ENCODE measurements around the gene AFF3.

AFF3 gene

GRCh38 chr2:99998651-99999320 lies 143.6 kb downstream of the AFF3 start:
- peaks cover 8% of the 10 kb centered on the region; the same call in 1 of the 2 replicates for H3K79me2 ChIP-seq (ENCODE audit: low read length)
- H4K20me1 ChIP-seq (ENCODE audit: insufficient read depth, low read length), result peaks cover 11% of the 10 kb centered on the region; the same call in 1 of the 2 replicates
- H3K4me3 ChIP-seq (ENCODE audit: low read length), result no peak overlapping the region
- H3K4me1 ChIP-seq (ENCODE audit: low read length), result peaks cover 11% of the 10 kb centered on the region; the same call in 1 of the 2 replicates
- H3K4me2 ChIP-seq (ENCODE audit: low read length), result no peak overlapping the region
- no peak overlapping the region for H2AFZ ChIP-seq (ENCODE audit: low read depth, low read length)
- no peak overlapping the region for H3K9ac ChIP-seq (ENCODE audit: low read length)
- H3K27me3 ChIP-seq (ENCODE audit: low read depth, low read length), result no peaks in the 10 kb centered on the region
- no peak overlapping the region for H3K27ac ChIP-seq (ENCODE audit: low read length)
- no peaks in the 10 kb centered on the region for H3K9me3 ChIP-seq (ENCODE audit: insufficient read depth, low read length)
- H3K36me3 ChIP-seq (replicated peaks; ENCODE audit: low read depth, low read length), result peaks cover 22% of the 10 kb centered on the region
- TF ChIP-seq EZH2phosphoT487 (IDR thresholded peaks at IDR 0.05; ENCODE audit: low read depth), result no peak
- no peak for TF ChIP-seq CTCF (IDR thresholded peaks at IDR 0.05; ENCODE audit: low read depth, low read length)

GRCh38 chr2:99989905-99990304 lies 152.5 kb downstream of the AFF3 start:
- no peak overlapping the region for H3K9ac ChIP-seq (ENCODE audit: low read length)
- H4K20me1 ChIP-seq (ENCODE audit: insufficient read depth, low read length), result 0 out of 2 replicates have a peak, but pooled peaks cover 3% of the 10 kb centered on the region
- H3K4me1 ChIP-seq (ENCODE audit: low read length), result no peaks in the 10 kb centered on the region
- TF ChIP-seq CTCF (IDR thresholded peaks at IDR 0.05; ENCODE audit: low read depth, low read length) (no peak), EZH2phosphoT487 (IDR thresholded peaks at IDR 0.05; ENCODE audit: low read depth) (no peak)
- H2AFZ ChIP-seq (ENCODE audit: low read depth, low read length), result no peak overlapping the region
- H3K27ac ChIP-seq (ENCODE audit: low read length), result no peak overlapping the region
- H3K27me3 ChIP-seq (ENCODE audit: low read depth, low read length), result no peaks in the 10 kb centered on the region
- H3K4me2 ChIP-seq (ENCODE audit: low read length), result no peak overlapping the region
- 0 out of 2 replicates have a peak, but pooled peaks cover 4% of the 10 kb centered on the region for H3K79me2 ChIP-seq (ENCODE audit: low read length)
- H3K36me3 ChIP-seq (replicated peaks; ENCODE audit: low read depth, low read length), result peaks cover 13% of the 10 kb centered on the region
- no peaks in the 10 kb centered on the region for H3K9me3 ChIP-seq (ENCODE audit: insufficient read depth, low read length)
- no peak overlapping the region for H3K4me3 ChIP-seq (ENCODE audit: low read length)

- Histone ChIP-seq H4K20me1 (ENCODE audit: insufficient read depth, low read length) (0 out of 2 replicates have a peak, but pooled peaks cover 3% of the 10 kb centered on the region), H2AFZ (ENCODE audit: low read depth, low read length) (no peak overlapping the region), H3K4me2 (ENCODE audit: low read length) (no peak overlapping the region), H3K9ac (ENCODE audit: low read length) (no peak overlapping the region), H3K79me2 (ENCODE audit: low read length) (0 out of 2 replicates have a peak, but pooled peaks cover 4% of the 10 kb centered on the region), H3K4me3 (ENCODE audit: low read length) (no peak overlapping the region), H3K9me3 (ENCODE audit: insufficient read depth, low read length) (no peaks in the 10 kb centered on the region), H3K27ac (ENCODE audit: low read length) (no peak overlapping the region), H3K27me3 (ENCODE audit: low read depth, low read length) (no peaks in the 10 kb centered on the region), H3K4me1 (ENCODE audit: low read length) (no peaks in the 10 kb centered on the region), H3K36me3 (replicated peaks; ENCODE audit: low read depth, low read length) (peaks cover 13% of the 10 kb centered on the region)
- no peak for TF ChIP-seq CTCF (IDR thresholded peaks at IDR 0.05; ENCODE audit: low read depth, low read length)
- TF ChIP-seq EZH2phosphoT487 (IDR thresholded peaks at IDR 0.05; ENCODE audit: low read depth), result no peak
Measured at GRCh38 chr2:99988599-99988998, 153.8 kb downstream of the AFF3 start.

GRCh38 chr2:99987160-99987559 lies 155.2 kb downstream of the AFF3 start:
- Histone ChIP-seq H3K27me3 (ENCODE audit: low read depth, low read length) (no peaks in the 10 kb centered on the region), H3K4me2 (ENCODE audit: low read length) (no peak overlapping the region), H3K36me3 (replicated peaks; ENCODE audit: low read depth, low read length) (peaks cover 15% of the 10 kb centered on the region), H3K9ac (ENCODE audit: low read length) (no peak overlapping the region), H3K4me1 (ENCODE audit: low read length) (no peaks in the 10 kb centered on the region), H3K79me2 (ENCODE audit: low read length) (no peaks in the 10 kb centered on the region), H3K4me3 (ENCODE audit: low read length) (no peak overlapping the region), H2AFZ (ENCODE audit: low read depth, low read length) (no peak overlapping the region), H4K20me1 (ENCODE audit: insufficient read depth, low read length) (0 out of 2 replicates have a peak, but pooled peaks cover 3% of the 10 kb centered on the region), H3K9me3 (ENCODE audit: insufficient read depth, low read length) (no peaks in the 10 kb centered on the region), H3K27ac (ENCODE audit: low read length) (no peak overlapping the region)
- TF ChIP-seq EZH2phosphoT487 (IDR thresholded peaks at IDR 0.05; ENCODE audit: low read depth), result no peak
- TF ChIP-seq CTCF (IDR thresholded peaks at IDR 0.05; ENCODE audit: low read depth, low read length), result no peak
